HEK293 (cell line): ENCODE measurements around the gene CEP170B.

Experiments used
- CTCF ChIA-PET: fragments of 350-600 bp; formaldehyde crosslinking; extraction: SDS; loops from one replicate; lab custom pipeline; 2021; ENCODE audit warnings: antibody characterized with exemption; lab: Yijun Ruan, JAX
- POLR2A ChIA-PET: fragments of 300-600 bp; formaldehyde crosslinking; extraction: SDS; loops from one replicate; lab custom pipeline; 2020; ENCODE audit warnings: antibody characterized with exemption, inconsistent platforms; lab: Yijun Ruan, JAX
- H3K27ac ChIP-seq: fragments of 200-500 bp; sonication (Bioruptor generic); 2 replicates; pipeline ENCODE4 v1.5.1; 2014; ENCODE audit warnings: low read depth, low read length, control low read depth, inconsistent platforms; ENCODE audit errors: extremely low read depth
- H3K36me3 ChIP-seq, 2 experiments: fragments of 200-500 bp in 1 of 2; sonication (Bioruptor generic) in 1 of 2; 1 replicate in 1 of 2; 2 replicates in 1 of 2; pipeline ENCODE4 v1.5.1; 2014 to 2017; ENCODE audit warnings: inconsistent platforms in 2 of 2, low read length in 2 of 2; ENCODE audit not compliant: control insufficient read depth in 2 of 2, insufficient read depth in 1 of 2
- H3K4me1 ChIP-seq: fragments of 200-500 bp; sonication (Bioruptor generic); 2 replicates; pipeline ENCODE4 v1.5.1; 2014; ENCODE audit warnings: mild to moderate bottlenecking, low read length, inconsistent platforms; ENCODE audit not compliant: control insufficient read depth, insufficient read depth
- H3K4me3 ChIP-seq: 2 replicates; pipeline ENCODE4 v1.5.1; 2011; ENCODE audit warnings: low read depth, mild to moderate bottlenecking, control low read depth, low read length, moderate library complexity
- H3K9me3 ChIP-seq: fragments of 200-500 bp; sonication (Bioruptor generic); 2 replicates; pipeline ENCODE4 v1.5.1; 2014; ENCODE audit warnings: low read depth, low read length, inconsistent platforms; ENCODE audit not compliant: control insufficient read depth, insufficient read depth
- KLF16 ChIP-seq: fragments of 450-650 bp; formaldehyde crosslinking; IDR thresholded peaks from 2 replicates; pipeline ENCODE4 v1.5.1; 2017; ENCODE audit warnings: missing biosample characterization, missing genetic modification characterization
- KLF9 ChIP-seq: fragments of 450-650 bp; formaldehyde crosslinking; IDR thresholded peaks from 2 replicates; pipeline ENCODE4 v1.5.1; 2016; ENCODE audit warnings: missing biosample characterization, missing genetic modification characterization, low read depth
- MEIS1 ChIP-seq: sonication (generic); formaldehyde crosslinking; IDR thresholded peaks from 2 replicates; pipeline ENCODE4 v1.8.1; 2022; ENCODE audit warnings: missing genetic modification reagents, mild to moderate bottlenecking, borderline replicate concordance
- SP2 ChIP-seq: fragments of 450-650 bp; formaldehyde crosslinking; IDR thresholded peaks from 2 replicates; pipeline ENCODE4 v1.5.1; 2016; ENCODE audit warnings: missing biosample characterization, missing genetic modification characterization
- TRIM28 ChIP-seq: IDR thresholded peaks from 2 replicates; pipeline ENCODE4 v1.6.1; 2011; ENCODE audit warnings: low read length, control low read depth, borderline replicate concordance
- WT1 ChIP-seq: fragments of 450-650 bp; formaldehyde crosslinking; IDR thresholded peaks from 2 replicates; pipeline ENCODE4 v1.5.1; 2016; ENCODE audit warnings: missing biosample characterization, missing genetic modification characterization
- ZBTB26 ChIP-seq: fragments of 450-650 bp; formaldehyde crosslinking; optimal IDR thresholded peaks from 2 replicates; pipeline ENCODE3; 2016; ENCODE audit warnings: missing biosample characterization, mild to moderate bottlenecking, missing genetic modification characterization
- ZBTB8A ChIP-seq: fragments of 450-650 bp; formaldehyde crosslinking; IDR thresholded peaks from 2 replicates; pipeline ENCODE4 v1.5.1; 2016; ENCODE audit warnings: missing biosample characterization, missing genetic modification characterization
- ZNF10 ChIP-seq: fragments of 450-650 bp; formaldehyde crosslinking; IDR thresholded peaks from 2 replicates; pipeline ENCODE4 v1.5.1; 2017; ENCODE audit warnings: missing biosample characterization, missing genetic modification characterization
- ZNF112 ChIP-seq: fragments of 450-650 bp; formaldehyde crosslinking; IDR thresholded peaks from 2 replicates; pipeline ENCODE4 v1.5.0; 2017; ENCODE audit warnings: missing biosample characterization, missing genetic modification characterization
- ZNF138 ChIP-seq: fragments of 450-650 bp; formaldehyde crosslinking; IDR thresholded peaks from 2 replicates; pipeline ENCODE4 v1.5.1; 2016; ENCODE audit warnings: missing biosample characterization, missing genetic modification characterization, borderline replicate concordance
- ZNF155 ChIP-seq: fragments of 450-650 bp; formaldehyde crosslinking; IDR thresholded peaks from 2 replicates; pipeline ENCODE4 v1.5.1; 2016; ENCODE audit warnings: missing biosample characterization, missing genetic modification characterization
- ZNF16 ChIP-seq: fragments of 450-650 bp; formaldehyde crosslinking; IDR thresholded peaks from 2 replicates; pipeline ENCODE4 v1.5.1; 2016; ENCODE audit warnings: low read depth, missing biosample characterization, missing genetic modification characterization
- ZNF19 ChIP-seq: fragments of 450-650 bp; formaldehyde crosslinking; IDR thresholded peaks from 2 replicates; pipeline ENCODE4; 2016; ENCODE audit warnings: missing biosample characterization, missing genetic modification characterization, low read depth
- ZNF221 ChIP-seq: fragments of 450-650 bp; formaldehyde crosslinking; IDR thresholded peaks from 2 replicates; pipeline ENCODE4 v1.5.1; 2017; ENCODE audit warnings: missing biosample characterization, missing genetic modification characterization, borderline replicate concordance
- ZNF248 ChIP-seq: fragments of 450-650 bp; formaldehyde crosslinking; IDR thresholded peaks from 2 replicates; pipeline ENCODE4 v1.5.1; 2017; ENCODE audit warnings: missing biosample characterization, missing genetic modification characterization
- ZNF274 ChIP-seq, 2 experiments: fragments of 200-500 bp in 1 of 2; fragments of 450-650 bp in 1 of 2; sonication (Bioruptor generic) in 1 of 2; formaldehyde crosslinking in 1 of 2; IDR thresholded peaks; 2 replicates each; pipeline versions ENCODE4 v1.5.1 to v1.6.1; 2014 to 2016; ENCODE audit warnings: borderline replicate concordance in 1 of 2, inconsistent platforms in 1 of 2, low read length in 1 of 2, missing biosample characterization in 1 of 2, missing genetic modification characterization in 1 of 2
- ZNF341 ChIP-seq: fragments of 450-650 bp; formaldehyde crosslinking; IDR thresholded peaks from 2 replicates; pipeline ENCODE4; 2016; ENCODE audit warnings: low read depth, missing biosample characterization, missing genetic modification characterization
- ZNF513 ChIP-seq: fragments of 450-650 bp; IDR thresholded peaks from 2 replicates; pipeline ENCODE4 v1.5.1; 2018; ENCODE audit warnings: missing biosample characterization, missing genetic modification characterization
- ZNF514 ChIP-seq: fragments of 450-650 bp; formaldehyde crosslinking; IDR thresholded peaks from 2 replicates; pipeline ENCODE4 v1.5.1; 2016; ENCODE audit warnings: missing biosample characterization, missing genetic modification characterization
- ZNF521 ChIP-seq: fragments of 450-650 bp; formaldehyde crosslinking; IDR thresholded peaks from 2 replicates; pipeline ENCODE4 v1.5.1; 2017; ENCODE audit warnings: missing biosample characterization, mild to moderate bottlenecking, missing genetic modification characterization
- ZNF529 ChIP-seq: fragments of 450-650 bp; formaldehyde crosslinking; IDR thresholded peaks from 2 replicates; pipeline ENCODE4 v1.5.1; 2017; ENCODE audit warnings: missing genetic modification characterization, missing biosample characterization; ENCODE audit not compliant: insufficient replicate concordance
- ZNF548 ChIP-seq: fragments of 450-650 bp; formaldehyde crosslinking; IDR thresholded peaks from 2 replicates; pipeline ENCODE4 v1.5.1; 2016; ENCODE audit warnings: missing biosample characterization, missing genetic modification characterization
- ZNF600 ChIP-seq: fragments of 450-650 bp; formaldehyde crosslinking; IDR thresholded peaks from 2 replicates; pipeline ENCODE4 v1.5.1; 2016; ENCODE audit warnings: missing biosample characterization, missing genetic modification characterization
- ZNF621 ChIP-seq: fragments of 450-650 bp; formaldehyde crosslinking; IDR thresholded peaks from 2 replicates; pipeline ENCODE4 v1.5.1; 2017; ENCODE audit warnings: missing biosample characterization, missing genetic modification characterization
- ZNF677 ChIP-seq: fragments of 450-650 bp; IDR thresholded peaks from 2 replicates; pipeline ENCODE4 v1.5.0; 2018; ENCODE audit warnings: missing biosample characterization, mild to moderate bottlenecking, missing genetic modification characterization, moderate library complexity
- ZNF776 ChIP-seq: fragments of 450-650 bp; formaldehyde crosslinking; IDR thresholded peaks from 2 replicates; pipeline ENCODE4 v1.5.0; 2017; ENCODE audit warnings: missing biosample characterization, missing genetic modification characterization, borderline replicate concordance
- TF ChIP-seq, protein P1 (sequence below): sonication (generic); formaldehyde crosslinking; IDR thresholded peaks from 2 replicates; pipeline ENCODE4 v1.8.1; 2022; ENCODE audit warnings: mild to moderate bottlenecking, moderate library complexity, missing genetic modification reagents
- TF ChIP-seq, protein P2 (sequence below): fragments of 450-650 bp; formaldehyde crosslinking; IDR thresholded peaks from 2 replicates; pipeline ENCODE4 v1.5.1; 2016; ENCODE audit warnings: missing biosample characterization, missing genetic modification characterization
- TF ChIP-seq, protein P3 (sequence below): fragments of 450-650 bp; formaldehyde crosslinking; IDR thresholded peaks from 2 replicates; pipeline ENCODE4 v1.5.1; 2016; ENCODE audit warnings: missing biosample characterization, missing genetic modification characterization

The CEP170B gene

GRCh38 chr14:104820669-104821228, 44.3 kb upstream of the CEP170B start:
- CTCF ChIA-PET, result interaction anchor here (0.6 to 1.1 kb wide), 3 partner anchors 46 to 54 kb away, joined by 3 read pairs; no protein-coding TSS in a partner anchor
- POLR2A ChIA-PET, result interaction anchor here (1.2 to 1.7 kb wide), 2 partner anchors 52 to 68 kb away, joined by 4 to 7 read pairs; partner anchors contain the start of gene SIVA1
- TF ChIP-seq SP2 (tag by site-specific recombination) (no peak), ZNF138 (tag by site-specific recombination) (no peak), ZNF10 (tag by site-specific recombination) (no peak), MEIS1 (CRISPR knock-in tag) (no peak), ZNF274 (IDR thresholded peaks at IDR 0.05; ENCODE audit: low read length) (no peak), ZNF274 (tag by site-specific recombination; IDR thresholded peaks at IDR 0.05; ENCODE audit: borderline replicate concordance) (no peak), ZNF514 (tag by site-specific recombination) (no peak), ZNF677 (tag by site-specific recombination) (no peak), ZNF521 (tag by site-specific recombination) (no peak), KLF9 (tag by site-specific recombination) (no peak), KLF16 (tag by site-specific recombination) (no peak), ZNF600 (tag by site-specific recombination) (peak; percentile 45), ZNF248 (tag by site-specific recombination) (no peak), TRIM28 (no peak), ZNF341 (tag by site-specific recombination) (peak; percentile 99), ZNF548 (tag by site-specific recombination) (peak; percentile 83), ZNF19 (tag by site-specific recombination) (no peak), ZNF621 (tag by site-specific recombination) (no peak), ZNF221 (tag by site-specific recombination) (no peak), WT1 (tag by site-specific recombination) (no peak), ZBTB8A (tag by site-specific recombination) (peak; percentile 85), ZNF16 (no peak), ZNF776 (tag by site-specific recombination) (no peak), ZNF155 (tag by site-specific recombination) (no peak), ZNF112 (no peak), ZNF513 (tag by site-specific recombination) (no peak), ZNF529 (tag by site-specific recombination) (no peak), ZBTB26 (tag by site-specific recombination) (peak; percentile 25)
- TF ChIP-seq, protein P1, sequence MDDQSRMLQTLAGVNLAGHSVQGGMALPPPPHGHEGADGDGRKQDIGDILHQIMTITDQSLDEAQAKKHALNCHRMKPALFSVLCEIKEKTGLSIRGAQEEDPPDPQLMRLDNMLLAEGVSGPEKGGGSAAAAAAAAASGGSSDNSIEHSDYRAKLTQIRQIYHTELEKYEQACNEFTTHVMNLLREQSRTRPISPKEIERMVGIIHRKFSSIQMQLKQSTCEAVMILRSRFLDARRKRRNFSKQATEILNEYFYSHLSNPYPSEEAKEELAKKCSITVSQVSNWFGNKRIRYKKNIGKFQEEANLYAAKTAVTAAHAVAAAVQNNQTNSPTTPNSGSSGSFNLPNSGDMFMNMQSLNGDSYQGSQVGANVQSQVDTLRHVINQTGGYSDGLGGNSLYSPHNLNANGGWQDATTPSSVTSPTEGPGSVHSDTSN, result no peak
- TF ChIP-seq, protein P2, sequence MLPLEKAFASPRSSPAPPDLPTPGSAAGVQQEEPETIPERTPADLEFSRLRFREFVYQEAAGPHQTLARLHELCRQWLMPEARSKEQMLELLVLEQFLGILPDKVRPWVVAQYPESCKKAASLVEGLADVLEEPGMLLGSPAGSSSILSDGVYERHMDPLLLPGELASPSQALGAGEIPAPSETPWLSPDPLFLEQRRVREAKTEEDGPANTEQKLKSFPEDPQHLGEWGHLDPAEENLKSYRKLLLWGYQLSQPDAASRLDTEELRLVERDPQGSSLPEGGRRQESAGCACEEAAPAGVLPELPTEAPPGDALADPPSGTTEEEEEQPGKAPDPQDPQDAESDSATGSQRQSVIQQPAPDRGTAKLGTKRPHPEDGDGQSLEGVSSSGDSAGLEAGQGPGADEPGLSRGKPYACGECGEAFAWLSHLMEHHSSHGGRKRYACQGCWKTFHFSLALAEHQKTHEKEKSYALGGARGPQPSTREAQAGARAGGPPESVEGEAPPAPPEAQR (tag by site-specific recombination), result no peak
- TF ChIP-seq, protein P3, sequence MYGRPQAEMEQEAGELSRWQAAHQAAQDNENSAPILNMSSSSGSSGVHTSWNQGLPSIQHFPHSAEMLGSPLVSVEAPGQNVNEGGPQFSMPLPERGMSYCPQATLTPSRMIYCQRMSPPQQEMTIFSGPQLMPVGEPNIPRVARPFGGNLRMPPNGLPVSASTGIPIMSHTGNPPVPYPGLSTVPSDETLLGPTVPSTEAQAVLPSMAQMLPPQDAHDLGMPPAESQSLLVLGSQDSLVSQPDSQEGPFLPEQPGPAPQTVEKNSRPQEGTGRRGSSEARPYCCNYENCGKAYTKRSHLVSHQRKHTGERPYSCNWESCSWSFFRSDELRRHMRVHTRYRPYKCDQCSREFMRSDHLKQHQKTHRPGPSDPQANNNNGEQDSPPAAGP (tag by site-specific recombination), result peak; percentile 33; the same call in 1 of the 2 replicates

More at GRCh38 chr14:104820669-104821228, 44.3 kb upstream of the CEP170B start:
- no peak overlapping the region for H3K27ac ChIP-seq
- H3K4me3 ChIP-seq, result no peak overlapping the region
- peaks cover 3% of the 10 kb centered on the region; the same call in 1 of the 2 replicates for H3K4me1 ChIP-seq
- no peaks in the 10 kb centered on the region for H3K9me3 ChIP-seq
- H3K36me3 ChIP-seq, result peaks cover 0 to 8% of the 10 kb centered on the region in 2 experiments; a peak in 1 of 3 replicates
